SK-N-MC (cell line): ENCODE data around the gene LGALS9B.
"Not testable (repeated sequence)": the region's sequence is repeated elsewhere in the genome, so short reads cannot be mapped to it uniquely, and the experiment has no call there.

Source experiments
- DNase-seq: peaks from one replicate; pipeline ENCODE4 v3.0.0-alpha.2; 2011; ENCODE audit warnings: low read depth, low spot score
- H3K27ac ChIP-seq: fragments of 200-600 bp; sonication (generic); 2 replicates; pipeline ENCODE4 v1.5.1; 2016; ENCODE audit warnings: mixed run types
- H3K36me3 ChIP-seq: fragments of 200-600 bp; sonication (generic); 2 replicates; pipeline ENCODE4 v1.6.1; 2017; ENCODE audit warnings: antibody characterized with exemption, low read length, mixed read lengths; ENCODE audit not compliant: insufficient read depth
- H3K4me3 ChIP-seq: fragments of 200-600 bp; sonication (generic); 2 replicates; pipeline ENCODE4 v1.5.1; 2016
- H3K9ac ChIP-seq: fragments of 200-600 bp; sonication (generic); 2 replicates; pipeline ENCODE4 v1.8.0; 2017; ENCODE audit warnings: mixed run types, mixed read lengths; ENCODE audit not compliant: insufficient read length
- H3K9me3 ChIP-seq: fragments of 200-600 bp; sonication (generic); 2 replicates; pipeline ENCODE4 v1.6.1; 2017; ENCODE audit warnings: low read depth, mild to moderate bottlenecking, antibody characterized with exemption, low read length, moderate library complexity, mixed read lengths

The LGALS9B gene

DNA sequence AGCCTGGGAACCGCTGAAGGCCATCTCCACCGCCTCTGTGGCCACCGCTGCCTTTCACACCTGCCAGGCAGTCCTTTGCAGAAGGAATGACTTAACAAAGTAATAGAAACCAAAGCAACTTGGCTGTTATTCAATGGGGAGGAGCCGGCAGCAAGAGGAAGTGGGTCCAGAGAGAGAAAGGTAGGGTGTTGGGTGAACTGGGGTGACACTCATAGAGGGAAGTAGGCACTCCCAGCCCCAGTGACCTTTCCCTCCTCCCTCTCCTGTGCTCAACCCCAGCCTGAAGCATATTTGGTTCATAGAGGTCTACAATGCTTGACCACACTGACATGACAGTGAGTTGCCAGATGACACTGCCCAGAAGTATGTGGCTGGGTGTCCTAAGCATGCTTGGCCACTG lies at the start of gene LGALS9B:
TSS of gene LGALS9B (minus strand) at position 93 of the 400 bp plus-strand sequence. CDS start at position 24, 69 bp downstream.
- not testable (repeated sequence) for H3K9ac ChIP-seq, DNase-seq, H3K4me3 ChIP-seq, H3K36me3 ChIP-seq, H3K9me3 ChIP-seq, H3K27ac ChIP-seq

DNA sequence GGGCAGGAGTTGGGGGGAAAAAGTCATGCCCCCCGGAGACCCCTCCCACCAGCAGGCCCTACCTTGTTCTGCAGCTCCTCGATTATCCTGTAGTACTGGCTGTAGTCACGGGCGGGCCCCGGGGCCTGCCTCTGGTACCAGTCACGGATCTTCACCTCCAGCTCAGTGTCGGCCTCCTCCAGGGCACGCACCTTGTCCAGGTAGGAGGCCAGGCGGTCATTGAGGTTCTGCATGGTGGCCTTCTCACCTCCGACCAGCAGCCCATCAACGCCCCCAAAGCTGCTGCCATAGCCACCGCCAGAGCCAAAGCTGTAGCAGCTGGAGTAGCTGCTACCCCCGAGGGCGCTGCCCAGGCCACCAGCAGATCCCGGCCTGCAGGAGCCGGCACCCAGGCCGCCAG lies 49.6 kb upstream of the LGALS9B start:
- DNase-seq, H3K9ac ChIP-seq, H3K27ac ChIP-seq, H3K9me3 ChIP-seq, H3K4me3 ChIP-seq, H3K36me3 ChIP-seq: not testable (repeated sequence)

DNA sequence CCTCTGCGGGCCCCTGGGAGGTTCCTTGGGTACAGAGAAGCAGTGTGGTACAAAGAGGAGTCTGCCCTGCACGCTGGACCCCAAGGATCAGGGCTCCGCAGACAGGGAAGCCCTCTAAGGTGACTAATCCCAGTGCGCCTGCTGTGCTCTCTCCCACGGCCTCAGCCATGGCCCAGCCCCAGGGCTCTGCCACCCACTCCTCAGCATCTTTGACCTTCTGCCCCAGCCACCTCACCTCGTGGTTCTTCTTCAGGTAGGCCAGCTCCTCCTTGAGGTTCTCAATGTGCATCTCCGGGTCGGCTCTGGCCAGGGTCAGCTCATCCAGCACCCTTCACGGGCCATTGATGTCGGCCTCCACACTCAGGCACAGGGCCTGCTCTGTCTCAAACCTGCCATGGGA lies 47.8 kb upstream of the LGALS9B start:
- not testable (repeated sequence) for DNase-seq, H3K9ac ChIP-seq, H3K27ac ChIP-seq, H3K4me3 ChIP-seq, H3K36me3 ChIP-seq, H3K9me3 ChIP-seq

DNA sequence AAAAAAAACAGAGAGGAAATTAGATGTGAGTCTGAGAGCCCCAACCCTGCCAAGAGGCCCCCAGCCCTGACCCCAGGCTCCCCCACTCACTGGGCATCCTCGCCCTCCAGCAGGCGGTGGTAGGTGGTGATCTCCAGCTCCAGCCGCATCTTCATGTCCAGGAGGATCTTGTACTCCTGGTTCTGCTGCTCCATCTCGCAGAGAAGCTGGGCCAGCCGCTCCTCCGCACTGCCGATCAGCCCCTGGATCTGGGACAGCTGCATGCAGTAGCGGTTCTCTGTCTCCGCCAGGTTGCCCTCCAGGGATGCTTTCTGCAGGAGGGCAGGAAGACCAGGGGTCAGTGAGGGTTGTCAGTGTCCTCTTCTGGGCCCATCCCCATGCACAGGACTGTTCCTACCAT lies 46.2 kb upstream of the LGALS9B start:
- not testable (repeated sequence) for H3K27ac ChIP-seq, H3K9ac ChIP-seq, H3K36me3 ChIP-seq, DNase-seq, H3K9me3 ChIP-seq, H3K4me3 ChIP-seq

DNA sequence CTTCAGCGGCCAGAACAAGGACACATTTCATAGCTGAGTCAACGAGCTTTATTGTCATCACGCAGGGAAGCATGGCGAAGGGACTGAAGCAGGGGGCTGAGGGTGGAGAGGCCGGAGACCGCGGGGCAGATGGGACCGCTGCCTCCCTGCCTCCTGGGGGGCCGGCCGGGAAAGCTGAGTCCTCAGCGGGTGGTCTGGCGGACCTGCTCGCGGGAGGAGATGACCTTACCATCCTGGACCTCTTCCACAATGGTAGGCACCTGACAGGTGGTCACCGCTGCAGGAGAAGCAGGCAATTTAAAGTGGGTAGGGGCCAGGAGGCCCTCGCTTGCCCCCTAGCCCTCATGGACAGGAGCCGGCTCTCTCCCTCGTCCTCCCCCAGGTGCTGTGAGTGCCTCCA lies 45.0 kb upstream of the LGALS9B start:
- DNase-seq, H3K4me3 ChIP-seq, H3K9me3 ChIP-seq, H3K27ac ChIP-seq, H3K36me3 ChIP-seq, H3K9ac ChIP-seq: not testable (repeated sequence)

DNA sequence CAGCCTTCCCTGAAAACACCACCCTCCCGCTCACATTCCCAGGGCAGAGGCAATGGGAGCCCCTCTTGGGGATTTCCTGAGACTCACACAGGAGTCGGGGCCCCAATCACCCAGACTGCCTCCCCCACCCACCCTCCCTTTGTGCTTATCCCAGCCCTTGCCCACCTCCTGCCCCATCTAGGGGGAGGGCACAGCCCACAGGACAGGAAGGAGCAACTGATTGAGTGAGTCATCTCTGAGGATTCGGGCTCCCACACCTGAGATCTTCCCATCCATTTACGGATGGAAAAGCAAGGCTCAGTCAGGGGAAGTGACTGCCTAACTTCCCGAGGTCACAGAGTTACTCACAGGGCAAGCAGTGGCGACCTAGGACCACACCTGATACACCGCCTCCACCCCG lies 44.4 kb upstream of the LGALS9B start:
- H3K9ac ChIP-seq, H3K4me3 ChIP-seq, H3K27ac ChIP-seq, H3K36me3 ChIP-seq, DNase-seq, H3K9me3 ChIP-seq: not testable (repeated sequence)

DNA sequence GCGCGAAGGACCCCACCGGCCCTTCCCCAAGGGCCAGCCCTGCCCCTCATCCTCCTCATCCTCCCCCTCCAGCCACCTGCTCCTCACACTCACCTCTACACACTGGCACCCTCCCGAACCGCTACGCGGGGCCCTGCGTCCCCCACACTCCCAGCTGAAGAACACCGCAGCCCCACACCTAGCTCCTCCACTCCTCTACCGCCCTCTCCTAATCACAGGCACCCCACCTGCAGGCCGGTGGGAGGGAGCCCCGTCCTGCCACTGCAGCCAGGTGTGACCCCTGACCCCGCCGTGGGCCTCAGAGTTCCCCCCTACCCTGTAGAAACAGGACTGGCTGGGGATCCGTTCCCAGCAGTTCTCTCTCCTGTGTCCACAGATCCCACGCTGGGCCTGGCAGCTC lies 38.0 kb upstream of the LGALS9B start:
- not testable (repeated sequence) for H3K36me3 ChIP-seq, H3K9ac ChIP-seq, H3K27ac ChIP-seq, DNase-seq, H3K9me3 ChIP-seq, H3K4me3 ChIP-seq

DNA sequence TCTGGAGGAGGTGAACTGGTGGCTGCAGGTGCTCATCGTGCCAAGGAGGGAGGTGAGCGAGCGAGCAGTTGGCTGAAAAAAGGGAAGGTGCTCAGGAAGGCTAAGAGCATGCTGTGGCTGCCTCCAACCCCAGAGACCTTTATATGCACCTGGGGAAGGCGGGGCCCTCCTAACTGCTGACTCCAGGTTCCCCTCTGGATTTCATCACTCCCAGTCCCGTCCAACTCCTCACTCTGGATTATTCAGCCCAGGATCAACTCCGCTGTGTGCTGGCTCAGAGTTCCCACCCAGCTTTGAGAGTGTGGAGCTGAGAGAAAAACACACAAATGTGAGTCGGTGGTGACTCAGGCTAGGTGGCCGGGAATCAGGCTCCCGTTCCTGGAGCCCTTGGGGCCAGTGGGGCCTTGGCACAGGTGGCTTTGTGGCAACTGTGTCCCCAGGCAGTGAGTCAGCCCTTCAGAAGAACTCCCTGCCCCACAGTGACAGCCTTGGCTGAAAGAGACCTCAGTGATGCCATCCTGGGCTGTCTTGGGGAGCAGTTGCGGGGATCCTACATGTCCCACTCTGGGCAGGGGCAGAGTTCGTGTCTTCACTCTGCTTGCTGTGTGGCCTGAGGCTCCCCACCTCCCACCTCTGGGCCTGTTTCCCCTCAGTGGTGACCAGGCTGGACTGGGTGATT lies 37.2 kb upstream of the LGALS9B start:
- not testable (repeated sequence) for H3K4me3 ChIP-seq, H3K9me3 ChIP-seq, H3K27ac ChIP-seq, H3K9ac ChIP-seq, H3K36me3 ChIP-seq, DNase-seq

DNA sequence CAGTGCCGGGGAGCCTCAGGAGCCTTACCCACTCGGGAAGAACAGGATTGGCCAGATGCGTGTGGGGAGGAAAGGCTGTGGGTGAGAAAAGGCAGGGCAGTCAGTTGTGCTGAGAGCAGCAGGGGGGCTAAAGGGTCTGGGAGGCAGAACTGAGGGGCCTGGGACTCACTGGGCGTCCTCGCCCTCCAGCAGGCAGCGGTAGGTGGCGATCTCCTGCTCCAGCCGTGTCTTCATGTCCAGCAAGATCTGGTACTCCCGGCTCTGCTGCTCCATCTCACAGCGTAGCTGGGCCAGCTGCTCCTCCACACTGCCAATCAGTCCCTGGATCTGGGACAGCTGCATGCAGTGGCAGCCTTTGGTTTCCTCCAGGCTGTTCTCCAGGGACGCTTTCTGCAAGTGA lies 34.6 kb upstream of the LGALS9B start:
- H3K9ac ChIP-seq, H3K4me3 ChIP-seq, H3K27ac ChIP-seq, DNase-seq, H3K36me3 ChIP-seq, H3K9me3 ChIP-seq: not testable (repeated sequence)

DNA sequence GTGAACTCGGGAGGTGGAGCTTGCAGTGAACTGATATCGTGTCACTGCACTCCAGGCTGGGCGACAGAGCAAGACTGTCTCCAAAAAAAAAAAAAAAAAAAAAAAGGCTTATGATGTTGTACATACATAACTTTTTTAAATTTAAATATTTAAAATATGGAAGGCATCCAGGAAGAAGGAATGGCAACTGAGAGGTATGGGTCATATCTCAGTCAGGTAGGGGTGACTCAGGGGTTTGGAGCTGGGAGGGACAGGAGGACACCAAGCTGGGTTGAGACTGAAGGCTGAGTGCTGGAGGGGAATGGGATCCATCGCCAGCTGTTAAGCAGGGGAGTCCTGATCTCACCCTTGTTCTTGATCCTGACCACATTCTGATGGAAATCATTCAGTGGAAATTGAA lies 33.0 kb upstream of the LGALS9B start:
- H3K27ac ChIP-seq, H3K36me3 ChIP-seq, H3K4me3 ChIP-seq, DNase-seq, H3K9me3 ChIP-seq, H3K9ac ChIP-seq: not testable (repeated sequence)

DNA sequence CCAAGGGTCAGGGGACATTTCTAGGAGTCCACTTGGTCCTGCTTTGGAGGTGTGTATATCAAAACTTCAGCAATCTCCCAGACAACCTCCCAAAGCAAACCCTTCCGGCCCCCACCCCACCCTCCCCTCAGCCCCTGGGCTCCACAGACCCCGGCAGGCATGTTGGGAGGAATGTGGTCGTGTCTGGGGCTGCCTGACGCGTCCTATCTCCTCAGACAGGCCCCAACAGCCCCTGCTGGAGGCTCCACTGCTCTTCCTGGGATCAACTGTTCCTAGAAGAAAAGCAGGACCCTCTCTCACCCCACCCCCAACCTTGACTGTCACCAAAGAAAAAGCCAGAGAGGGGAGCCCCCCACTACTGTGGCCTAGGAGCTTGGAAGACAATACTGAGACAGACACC lies 28.1 kb upstream of the LGALS9B start:
- not testable (repeated sequence) for H3K36me3 ChIP-seq, H3K4me3 ChIP-seq, H3K9me3 ChIP-seq, H3K9ac ChIP-seq, DNase-seq, H3K27ac ChIP-seq

DNA sequence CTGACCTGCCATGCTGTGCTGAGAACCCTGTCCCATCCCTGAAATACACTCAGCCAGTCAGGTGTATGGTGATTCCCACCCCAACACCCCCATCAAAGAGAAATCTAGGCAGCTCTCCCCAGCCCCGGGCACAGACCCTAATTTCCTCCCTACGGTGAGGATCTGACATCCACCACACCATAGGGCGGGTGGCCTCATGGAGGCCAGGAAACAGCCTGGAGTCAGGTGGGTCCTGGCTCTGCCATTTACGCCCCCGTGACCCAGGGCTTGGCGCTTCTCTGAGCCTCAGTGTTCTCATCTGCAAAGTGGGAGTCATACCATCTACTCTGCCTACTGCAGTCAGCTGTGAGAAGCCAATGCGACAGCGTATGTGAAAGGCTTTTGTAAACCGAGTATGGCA lies 27.4 kb upstream of the LGALS9B start:
- not testable (repeated sequence) for H3K36me3 ChIP-seq, H3K4me3 ChIP-seq, DNase-seq, H3K9ac ChIP-seq, H3K27ac ChIP-seq, H3K9me3 ChIP-seq

DNA sequence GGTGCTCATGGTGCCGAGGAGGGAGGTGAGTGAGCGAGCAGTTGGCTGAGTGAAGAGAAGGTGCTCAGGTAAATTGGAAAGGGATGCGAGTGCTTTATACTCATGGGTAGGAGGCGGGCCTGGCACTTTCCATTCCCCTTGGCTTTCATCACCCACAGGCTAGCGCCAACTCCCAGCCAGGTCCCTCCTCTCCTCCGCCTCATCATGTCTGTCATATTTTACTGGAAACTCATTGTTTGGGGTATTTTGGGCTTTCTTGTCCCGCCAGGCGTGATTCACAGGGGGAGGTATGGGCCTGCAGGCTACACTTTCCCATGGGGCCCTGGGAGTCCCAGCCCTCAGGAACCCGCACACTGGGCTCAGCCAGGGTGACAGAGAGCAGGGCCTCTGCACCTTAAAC lies 26.8 kb upstream of the LGALS9B start:
- H3K9ac ChIP-seq, H3K9me3 ChIP-seq, H3K36me3 ChIP-seq, H3K4me3 ChIP-seq, H3K27ac ChIP-seq, DNase-seq: not testable (repeated sequence)

DNA sequence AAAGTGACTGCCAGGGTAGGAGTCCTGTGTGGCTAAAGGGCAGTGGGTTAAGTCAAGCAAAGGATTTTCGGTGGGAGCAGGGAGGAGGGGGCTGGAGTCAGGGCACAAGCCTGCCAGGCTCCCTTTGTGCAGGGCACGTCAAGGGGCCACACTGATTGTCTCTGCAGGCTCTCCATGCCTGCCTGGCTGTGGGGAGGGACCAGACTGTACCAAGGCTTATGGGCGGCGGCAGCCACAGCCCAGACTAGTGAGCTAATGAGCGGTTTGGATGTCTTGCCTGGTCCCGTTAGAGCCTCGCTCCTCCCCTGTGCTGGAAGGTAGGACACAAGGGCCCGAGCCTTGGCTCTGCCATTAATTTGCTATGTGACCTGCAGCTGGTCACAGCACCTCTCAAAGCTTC lies 25.6 kb upstream of the LGALS9B start:
- not testable (repeated sequence) for H3K9me3 ChIP-seq, H3K36me3 ChIP-seq, H3K27ac ChIP-seq, DNase-seq, H3K4me3 ChIP-seq, H3K9ac ChIP-seq

DNA sequence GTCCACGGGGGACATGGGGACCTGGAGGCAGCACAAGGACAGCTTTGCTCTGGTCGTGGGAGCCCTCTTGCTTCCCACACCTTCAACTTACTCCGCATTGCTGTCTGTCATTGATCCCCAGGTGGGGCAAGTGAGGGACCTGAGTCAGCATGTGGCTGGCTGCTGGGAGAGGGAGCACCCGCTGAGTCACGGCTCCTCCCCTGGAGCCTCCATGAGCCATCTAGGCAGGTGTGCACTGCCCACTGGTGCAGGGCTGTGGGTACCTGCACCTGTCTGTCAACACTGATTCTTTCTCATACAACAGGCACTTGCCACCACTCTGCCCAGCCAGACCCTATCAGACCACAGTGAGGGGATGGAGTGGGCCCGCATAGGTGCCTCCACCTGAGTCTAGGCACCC lies 24.8 kb upstream of the LGALS9B start:
- not testable (repeated sequence) for H3K9ac ChIP-seq, H3K9me3 ChIP-seq, DNase-seq, H3K27ac ChIP-seq, H3K4me3 ChIP-seq, H3K36me3 ChIP-seq
